GM21529 (cell line): ENCODE results near the gene PTPRN2.
"Not testable (repeated sequence)": the region's sequence is repeated elsewhere in the genome, so short reads cannot be mapped to it uniquely, and the experiment has no call there.

Experiments used
- ATAC-seq: cut with Tn5 transposase; IDR thresholded peaks from one replicate; pipeline ENCODE4 v1.9.1; 2021; ENCODE audit not compliant: unreplicated experiment

Gene PTPRN2

GRCh38 chr7:158519633-158520174 is 67.9 kb downstream of the PTPRN2 start:
- no peak for ATAC-seq

- no peak for ATAC-seq
Measured at GRCh38 chr7:158518980-158519632, 68.5 kb downstream of the PTPRN2 start.

- no peak for ATAC-seq
Measured at GRCh38 chr7:158517571-158517970, 70.1 kb downstream of the PTPRN2 start.

- ATAC-seq, result no peak
Measured at GRCh38 chr7:158517072-158517471, 70.6 kb downstream of the PTPRN2 start.

GRCh38 chr7:158516524-158516923 is 71.1 kb downstream of the PTPRN2 start:
- ATAC-seq, result no peak

- no peak for ATAC-seq
Measured at GRCh38 chr7:158512869-158513268, 74.8 kb downstream of the PTPRN2 start.

- no peak for ATAC-seq
Measured at GRCh38 chr7:158512042-158512441, 75.6 kb downstream of the PTPRN2 start.

GRCh38 chr7:158508802-158509385 is 78.7 kb downstream of the PTPRN2 start:
- ATAC-seq, result no peak

- ATAC-seq, result not testable (repeated sequence)
Measured at GRCh38 chr7:158508321-158508720, 79.3 kb downstream of the PTPRN2 start.

GRCh38 chr7:158507917-158508316 is 79.7 kb downstream of the PTPRN2 start:
- ATAC-seq, result no peak

GRCh38 chr7:158507175-158507574 is 80.4 kb downstream of the PTPRN2 start:
- not testable (repeated sequence) for ATAC-seq

- ATAC-seq, result no peak
Measured at GRCh38 chr7:158506626-158507025, 81.0 kb downstream of the PTPRN2 start.

- no peak for ATAC-seq
Measured at GRCh38 chr7:158505683-158506082, 81.9 kb downstream of the PTPRN2 start.

- no peak for ATAC-seq
Measured at GRCh38 chr7:158502068-158502750, 85.4 kb downstream of the PTPRN2 start.

GRCh38 chr7:158501393-158502067 is 86.1 kb downstream of the PTPRN2 start:
- ATAC-seq, result no peak

GRCh38 chr7:158500651-158501052 is 87.0 kb downstream of the PTPRN2 start:
- no peak for ATAC-seq

- ATAC-seq, result no peak
Measured at GRCh38 chr7:158499082-158499455, 88.6 kb downstream of the PTPRN2 start.

GRCh38 chr7:158498443-158499081 is 89.1 kb downstream of the PTPRN2 start:
- no peak for ATAC-seq

- ATAC-seq, result no peak
Measured at GRCh38 chr7:158497627-158498026, 90.0 kb downstream of the PTPRN2 start.

- no peak for ATAC-seq
Measured at GRCh38 chr7:158495786-158496185, 91.8 kb downstream of the PTPRN2 start.

- no peak for ATAC-seq
Measured at GRCh38 chr7:158495216-158495615, 92.4 kb downstream of the PTPRN2 start.
